Measurements from ENCODE around the gene MT1B.
"Not testable (repeated sequence)": the region's sequence is repeated elsewhere in the genome, so short reads cannot be mapped to it uniquely, and the experiment has no call there.

Gene MT1B

DNA sequence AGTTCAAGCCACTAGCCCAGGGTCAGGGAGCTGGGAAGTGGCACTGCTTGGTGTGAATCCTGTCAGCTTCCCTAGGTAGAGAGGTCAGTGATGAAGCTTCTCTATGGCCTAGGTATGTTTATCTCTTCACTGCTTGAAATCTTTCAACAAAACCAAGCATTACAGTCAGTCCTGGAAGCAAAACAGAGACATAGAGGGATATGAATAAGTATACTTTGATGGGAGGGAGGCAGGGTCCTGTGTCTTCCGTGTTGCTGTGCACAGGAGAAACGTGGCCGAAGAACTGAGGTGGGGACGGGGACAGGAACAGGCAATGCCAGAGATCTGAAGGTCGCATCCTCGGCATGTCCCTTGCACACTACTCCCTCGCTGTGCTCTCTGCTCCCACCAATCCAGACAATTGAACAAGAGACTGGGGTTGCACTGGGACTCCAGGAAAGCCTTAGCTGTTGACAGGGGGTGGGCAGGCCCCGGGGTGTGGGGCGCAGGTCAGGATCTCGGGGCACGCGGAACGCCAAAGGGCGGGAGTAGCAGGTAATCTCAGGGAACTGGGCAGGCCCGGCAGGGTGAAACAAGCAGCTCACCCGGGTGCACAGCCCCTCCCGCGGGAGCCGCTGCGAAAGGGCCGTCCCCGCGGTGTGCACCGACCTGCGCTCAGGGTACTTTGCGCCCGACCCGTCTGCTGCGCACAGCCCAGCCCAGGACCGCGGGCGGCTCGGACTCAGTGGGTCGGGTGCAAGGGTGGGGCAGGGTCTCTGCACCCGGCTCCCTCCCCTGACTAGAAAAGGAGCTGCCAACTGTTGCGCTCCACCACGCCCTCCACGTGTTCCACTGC, 17.5 kb downstream of the MT1B start, which contains the start of gene MT1H:
MT1H (plus strand) TSS at position 810 of the 835 bp plus-strand sequence. CDS start 71 bp downstream, outside the sequence.
- no peak for DNase-seq

DNA sequence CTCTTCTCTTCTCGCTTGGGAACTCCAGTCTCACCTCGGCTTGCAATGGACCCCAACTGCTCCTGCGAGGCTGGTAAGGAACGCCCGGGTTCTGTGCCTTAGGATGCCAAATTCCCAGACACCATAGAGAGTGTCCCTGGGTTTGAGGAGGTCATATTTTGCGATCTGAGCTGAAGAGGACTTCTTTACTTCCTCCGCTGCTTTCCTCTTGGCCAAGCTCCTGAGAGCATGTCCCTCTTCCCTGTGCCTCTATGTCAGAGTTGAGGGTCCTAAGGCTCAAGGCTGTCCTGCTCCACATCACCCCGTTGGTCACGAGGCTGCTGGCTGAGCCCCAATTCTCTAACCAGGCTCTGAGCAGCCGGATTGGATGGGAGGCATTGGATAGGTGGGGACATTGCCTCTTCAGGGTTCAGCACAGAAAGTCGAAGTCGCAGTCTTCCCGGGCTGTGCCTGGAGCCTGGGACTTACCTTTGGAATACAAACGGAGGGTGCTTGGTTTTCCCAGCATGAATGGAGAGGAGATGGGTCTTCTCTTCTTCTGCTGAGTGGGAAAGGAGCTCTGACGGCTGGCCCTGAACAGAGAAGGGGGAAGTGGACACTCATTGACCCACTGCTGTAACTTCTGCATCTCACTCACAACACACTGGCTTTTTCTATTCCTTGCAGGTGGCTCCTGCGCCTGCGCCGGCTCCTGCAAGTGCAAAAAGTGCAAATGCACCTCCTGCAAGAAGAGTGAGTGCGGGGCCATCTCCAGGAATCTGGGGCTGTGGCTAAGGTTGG, 18.3 kb downstream of the MT1B start:
- DNase-seq = no peak

DNA sequence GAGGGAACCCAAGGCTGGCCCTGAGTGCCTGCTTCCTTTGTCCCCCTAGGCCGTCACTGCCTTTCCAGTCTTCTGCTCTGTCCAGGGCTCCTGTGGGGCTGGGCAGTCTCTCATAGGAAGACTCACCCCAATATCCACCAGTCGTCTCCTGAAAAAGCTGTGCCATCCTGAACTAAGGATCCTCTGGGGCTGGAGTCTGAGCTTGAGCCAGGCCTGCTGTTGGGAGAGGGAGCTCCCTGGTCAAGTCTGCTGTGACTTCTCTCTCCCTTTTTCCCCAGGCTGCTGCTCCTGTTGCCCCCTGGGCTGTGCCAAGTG, 18.9 kb downstream of the MT1B start:
- DNase-seq = no peak

DNA sequence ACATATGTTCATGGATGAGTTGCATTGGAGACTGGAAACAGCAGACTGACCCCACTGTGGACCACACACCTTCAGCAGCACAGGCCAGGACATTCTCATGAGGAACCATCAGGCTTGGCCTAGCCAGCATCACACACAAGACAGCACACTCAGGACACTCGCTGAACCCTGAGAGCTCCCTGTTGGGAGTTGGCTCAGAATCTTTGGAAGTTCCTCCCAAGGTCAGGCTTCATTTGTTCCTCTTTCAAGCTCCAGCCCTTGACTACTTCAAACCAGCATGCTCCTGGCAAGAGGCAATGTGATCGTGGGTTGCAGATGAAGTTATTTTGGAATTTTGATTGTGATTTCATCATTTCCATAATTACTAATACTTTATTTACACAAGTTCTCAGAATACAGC, 20.0 kb downstream of the MT1B start:
- DNase-seq = not testable (repeated sequence)

DNA sequence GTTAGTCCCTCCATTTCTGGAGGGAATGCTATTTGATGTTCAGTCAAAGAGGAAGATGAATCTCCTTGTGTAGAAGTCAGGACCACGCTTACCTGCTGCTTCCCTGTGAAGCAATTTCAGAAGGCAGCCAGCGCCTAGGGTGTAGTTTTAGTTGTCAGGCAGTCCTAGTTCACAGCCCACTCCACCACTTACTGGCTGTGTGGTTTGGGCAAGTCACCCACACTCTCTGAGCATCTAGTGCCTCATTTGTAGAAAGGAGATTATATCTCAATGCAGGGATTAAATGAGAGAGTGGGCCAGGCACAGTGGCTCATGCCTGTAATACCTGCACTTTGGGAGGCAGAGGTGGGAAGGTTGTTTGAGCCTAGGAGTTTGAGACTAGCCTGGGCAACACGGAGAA, 20.5 kb downstream of the MT1B start:
- DNase-seq = not testable (repeated sequence)

DNA sequence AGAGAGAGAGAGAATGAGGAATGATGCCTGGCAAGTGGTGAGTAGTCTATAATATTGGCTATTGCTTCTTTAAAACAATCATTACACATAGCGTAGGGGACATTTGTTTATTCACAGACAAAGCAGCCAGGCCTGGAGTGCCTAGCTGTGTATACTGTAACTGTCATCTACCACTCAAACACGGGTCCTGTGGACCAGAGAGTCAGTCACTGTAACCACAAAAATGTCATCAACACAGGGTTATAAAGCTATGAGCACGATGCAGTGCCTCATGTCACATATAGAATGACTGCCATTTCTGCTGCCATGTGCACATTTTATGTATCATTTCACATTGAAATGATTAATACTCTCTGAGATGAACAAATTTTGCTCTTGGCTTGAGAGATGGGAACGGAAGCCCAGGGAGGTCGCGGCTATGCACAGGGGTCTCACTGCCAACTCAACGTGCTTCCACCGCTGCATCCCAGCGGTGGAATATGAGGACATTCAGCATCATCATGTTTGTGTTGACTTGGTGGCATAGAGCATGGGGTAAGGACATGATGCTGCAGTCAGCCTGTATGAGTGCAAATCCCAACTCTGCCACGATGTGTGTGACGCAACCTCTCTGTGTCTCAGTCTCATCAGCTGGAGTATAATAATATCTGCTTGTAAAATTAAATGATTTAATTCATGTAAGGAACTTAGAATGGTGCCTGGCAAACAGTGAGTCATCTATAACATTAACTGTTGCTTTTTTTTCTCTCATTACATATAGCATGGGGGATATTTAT, 21.3 kb downstream of the MT1B start:
- peak; percentile 30 for DNase-seq

DNA sequence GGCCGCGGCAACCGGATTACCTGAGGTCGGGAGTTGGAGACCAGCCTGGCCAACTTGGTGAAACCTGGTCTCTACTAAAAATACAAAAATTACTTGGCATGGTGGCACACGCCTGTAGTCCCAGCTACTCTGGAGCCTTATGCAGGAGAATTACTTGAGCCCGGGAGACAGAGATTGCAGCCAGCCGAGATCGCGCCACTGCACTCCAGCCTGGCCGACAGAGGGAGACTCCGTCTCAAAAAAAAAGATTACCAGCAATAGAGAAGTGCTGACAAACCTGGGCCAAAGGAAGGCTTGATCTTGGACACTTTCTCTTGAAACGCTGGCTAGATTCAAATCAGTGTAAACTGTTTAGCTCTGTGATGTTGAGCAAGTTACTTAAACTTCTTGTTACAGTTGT, 22.2 kb downstream of the MT1B start:
- DNase-seq = no peak

DNA sequence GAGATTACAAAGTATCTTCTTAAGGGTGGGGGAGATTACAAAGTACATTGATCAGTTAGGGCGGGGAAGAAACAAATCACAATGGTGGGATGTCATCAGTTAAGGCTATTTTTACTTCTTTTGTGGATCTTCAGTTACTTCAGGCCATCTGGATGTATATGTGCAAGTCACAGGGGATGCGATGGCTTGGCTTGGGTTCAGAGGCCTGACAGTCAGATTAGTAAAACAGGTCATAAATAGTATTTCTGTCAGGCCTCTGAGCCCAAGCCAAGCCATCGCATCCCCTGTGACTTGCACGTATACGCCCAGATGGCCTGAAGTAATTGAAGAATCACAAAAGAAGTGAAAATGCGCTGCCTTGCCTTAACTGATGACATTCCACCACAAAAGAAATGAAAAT, 22.9 kb downstream of the MT1B start:
- DNase-seq = not testable (repeated sequence)

DNA sequence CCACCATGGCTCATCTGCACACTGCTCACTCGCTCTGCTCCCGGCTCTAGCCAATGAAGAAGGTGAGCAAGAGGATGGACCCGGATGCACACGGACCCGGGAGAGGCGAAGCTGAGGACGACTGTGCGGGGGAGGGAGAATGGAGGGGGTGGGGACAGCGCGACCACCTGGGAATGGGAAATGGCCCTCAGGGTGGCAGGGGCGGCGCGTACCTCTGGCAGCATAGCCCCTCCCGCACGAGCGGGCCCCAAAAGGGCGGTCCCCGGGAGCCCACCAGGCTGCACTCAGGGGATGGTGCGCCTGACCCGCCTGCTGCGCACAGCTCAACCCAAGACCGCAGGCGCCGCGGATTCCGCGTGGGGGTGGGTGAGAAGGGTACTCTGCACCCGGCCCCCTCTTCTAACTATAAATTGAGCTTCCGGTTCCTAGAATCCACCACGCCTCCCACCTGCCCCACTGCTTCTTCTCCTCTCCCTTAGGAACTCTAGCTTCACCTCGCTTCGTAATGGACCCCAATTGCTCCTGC, 24.1 kb downstream of the MT1B start:
- no peak for DNase-seq

DNA sequence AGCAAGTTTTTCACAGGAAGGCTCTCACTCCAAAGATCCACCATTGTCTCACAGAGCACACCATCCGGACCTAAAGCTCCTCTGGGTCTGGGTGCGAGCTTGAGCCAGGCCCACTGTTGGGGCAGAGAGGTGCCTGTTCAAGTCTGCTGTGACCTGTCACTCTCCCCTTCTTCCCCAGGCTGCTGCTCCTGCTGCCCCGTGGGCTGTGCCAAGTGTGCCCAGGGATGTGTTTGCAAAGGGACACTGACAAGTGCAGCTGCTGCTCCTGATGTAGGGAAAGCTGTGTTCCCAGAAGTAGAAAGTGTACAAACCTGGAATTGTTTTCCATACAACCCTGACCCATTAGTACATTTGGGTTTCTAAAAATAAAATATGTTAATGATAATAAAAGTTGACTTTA, 25.8 kb downstream of the MT1B start:
- DNase-seq = no peak

DNA sequence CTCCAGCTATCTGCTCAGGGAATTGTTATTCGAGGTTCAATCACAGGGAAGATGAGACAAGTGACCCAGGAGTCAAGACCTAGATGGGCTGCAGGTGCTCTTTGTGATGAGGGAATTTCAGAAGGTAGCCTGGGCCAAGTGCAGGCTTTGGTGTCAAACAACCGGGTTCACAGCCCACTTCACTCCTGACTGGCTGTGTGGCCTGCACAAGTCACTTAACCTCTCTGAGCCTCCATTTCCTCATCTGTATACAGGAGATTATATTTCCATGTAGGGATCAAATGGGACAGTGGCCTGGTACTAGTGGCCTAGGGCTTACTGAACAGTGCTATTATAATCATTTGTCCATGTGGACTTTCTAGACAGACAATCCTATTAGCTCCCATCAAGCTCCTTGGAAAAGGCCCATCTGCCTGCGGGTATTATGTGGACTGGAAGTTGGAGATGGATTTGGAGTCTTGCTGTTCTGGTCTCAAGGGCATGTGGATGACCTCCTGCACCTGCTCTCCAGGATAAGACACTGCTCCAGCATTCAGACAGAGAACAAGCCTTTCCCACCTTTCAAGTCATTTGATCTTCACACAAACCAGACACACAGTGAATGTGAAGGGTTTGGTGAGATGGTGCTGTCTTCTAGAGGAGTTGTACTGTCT, 27.5 kb downstream of the MT1B start:
- no peak for DNase-seq

DNA sequence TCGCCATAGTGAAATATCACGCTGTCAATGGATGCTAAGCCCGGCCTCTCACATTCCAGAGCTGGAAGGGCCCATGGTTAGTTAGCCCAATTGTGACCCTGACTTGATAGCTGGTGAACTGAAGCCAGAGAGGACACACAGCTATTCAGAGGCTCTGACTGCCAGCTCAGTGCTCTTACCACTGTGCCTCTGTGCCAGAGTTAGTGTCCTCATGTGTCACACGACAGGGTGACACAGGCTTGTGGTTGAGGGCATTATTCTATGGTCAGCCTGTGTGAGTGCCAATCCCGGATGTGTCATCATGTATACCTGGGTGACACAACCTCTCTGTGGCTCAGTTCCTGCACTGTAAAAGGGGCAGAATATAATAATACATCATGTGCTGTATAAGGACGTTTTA, 28.1 kb downstream of the MT1B start:
- no peak for DNase-seq

DNA sequence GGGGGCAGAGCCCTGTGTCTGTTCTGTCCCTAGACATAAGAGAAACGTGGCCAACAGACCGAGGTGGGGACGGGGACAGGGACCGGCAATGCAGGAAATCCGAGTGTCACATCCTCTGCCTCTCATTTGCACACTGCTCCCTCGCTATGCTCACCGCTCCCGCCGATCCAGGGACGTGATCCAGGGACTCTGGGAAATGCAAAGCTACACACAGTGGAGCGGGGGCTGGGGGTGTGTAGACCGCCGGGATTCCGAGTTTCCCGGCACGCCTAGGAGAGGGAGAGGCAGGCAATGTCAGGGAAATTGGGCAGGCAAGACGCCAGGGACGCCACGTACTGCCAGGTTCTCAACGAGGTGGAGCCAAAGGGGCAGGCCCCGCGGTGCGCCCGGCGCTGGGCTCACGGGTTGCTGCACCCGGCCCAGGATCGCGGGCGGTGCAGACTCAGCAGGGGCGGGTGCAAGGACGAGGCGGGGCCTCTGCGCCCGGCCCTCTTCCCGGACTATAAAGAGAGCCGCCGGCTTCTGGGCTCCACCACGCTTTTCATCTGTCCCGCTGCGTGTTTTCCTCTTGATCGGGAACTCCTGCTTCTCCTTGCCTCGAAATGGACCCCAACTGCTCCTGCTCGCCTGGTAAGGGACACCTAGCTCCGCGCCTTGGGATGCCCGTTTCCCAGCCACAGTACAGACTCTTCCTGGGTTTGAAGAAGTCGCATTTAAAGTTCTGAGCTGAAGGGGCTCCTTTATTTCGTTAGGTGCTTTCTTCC, 30.4 kb downstream of the MT1B start, which contains the start of gene MT1X:
MT1X (plus strand) TSS at position 532 of the 764 bp plus-strand sequence; CDS start at position 603, 71 bp downstream.
- peak; percentile 55 for DNase-seq

DNA sequence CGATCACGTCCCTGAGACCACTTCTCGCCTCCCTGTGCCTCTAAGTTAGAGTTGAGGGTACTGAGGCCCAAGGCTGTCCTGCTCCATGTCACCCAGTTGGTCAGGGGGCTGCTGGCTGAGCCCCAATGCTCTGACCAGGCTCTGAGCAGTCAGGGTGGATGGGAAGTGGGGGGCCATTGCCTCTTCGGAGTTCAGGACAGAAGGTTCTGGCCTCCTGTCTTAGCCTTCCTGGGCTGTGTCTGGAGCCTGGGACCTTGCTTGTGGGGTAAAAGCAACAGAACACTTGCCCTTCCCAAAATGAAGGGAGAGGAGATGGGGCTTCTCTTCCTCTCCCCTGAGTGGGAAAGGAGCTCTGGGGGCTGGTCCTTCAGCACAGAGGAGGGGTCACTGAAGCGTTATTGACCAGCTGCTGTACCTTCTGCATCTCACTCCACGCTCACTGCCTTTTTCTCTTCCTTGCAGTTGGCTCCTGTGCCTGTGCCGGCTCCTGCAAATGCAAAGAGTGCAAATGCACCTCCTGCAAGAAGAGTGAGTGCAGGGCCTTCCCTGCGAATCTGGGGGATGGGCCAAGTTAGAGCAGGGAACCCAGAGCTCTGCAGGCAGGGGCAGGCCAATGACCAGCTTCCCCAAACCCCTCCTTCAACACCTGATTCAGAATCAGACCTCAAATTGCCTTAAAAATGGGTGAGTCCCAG, 31.2 kb downstream of the MT1B start:
- DNase-seq = no peak

DNA sequence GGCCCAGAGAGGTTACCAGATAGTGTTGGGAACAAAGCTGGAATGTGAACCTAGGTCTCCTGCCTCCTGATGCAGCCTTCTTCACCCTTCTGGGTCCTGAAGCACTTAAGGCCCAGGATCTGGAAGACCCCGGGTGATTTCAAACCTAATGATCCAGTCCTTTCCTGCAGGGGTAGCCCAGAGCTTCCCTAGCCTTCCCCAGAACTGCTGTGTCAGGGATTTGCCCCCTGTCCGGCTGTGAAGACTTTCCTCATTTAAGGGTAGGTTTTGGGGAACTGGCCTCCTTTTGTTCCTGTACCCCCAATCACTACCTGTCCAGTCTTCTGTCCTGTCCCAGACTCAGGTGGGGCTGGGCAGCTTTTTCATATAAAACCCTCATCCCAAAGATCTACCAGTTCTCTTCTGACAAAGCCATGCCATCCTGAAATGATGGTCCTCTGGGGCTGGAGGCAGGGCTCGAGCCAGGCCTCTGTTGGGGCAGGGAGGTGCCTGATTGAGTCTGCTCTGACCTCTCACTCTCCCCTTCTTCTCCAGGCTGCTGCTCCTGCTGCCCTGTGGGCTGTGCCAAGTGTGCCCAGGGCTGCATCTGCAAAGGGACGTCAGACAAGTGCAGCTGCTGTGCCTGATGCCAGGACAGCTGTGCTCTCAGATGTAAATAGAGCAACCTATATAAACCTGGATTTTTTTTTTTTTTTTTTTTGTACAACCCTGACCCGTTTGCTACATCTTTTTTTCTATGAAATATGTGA, 31.9 kb downstream of the MT1B start:
- DNase-seq = no peak

DNA sequence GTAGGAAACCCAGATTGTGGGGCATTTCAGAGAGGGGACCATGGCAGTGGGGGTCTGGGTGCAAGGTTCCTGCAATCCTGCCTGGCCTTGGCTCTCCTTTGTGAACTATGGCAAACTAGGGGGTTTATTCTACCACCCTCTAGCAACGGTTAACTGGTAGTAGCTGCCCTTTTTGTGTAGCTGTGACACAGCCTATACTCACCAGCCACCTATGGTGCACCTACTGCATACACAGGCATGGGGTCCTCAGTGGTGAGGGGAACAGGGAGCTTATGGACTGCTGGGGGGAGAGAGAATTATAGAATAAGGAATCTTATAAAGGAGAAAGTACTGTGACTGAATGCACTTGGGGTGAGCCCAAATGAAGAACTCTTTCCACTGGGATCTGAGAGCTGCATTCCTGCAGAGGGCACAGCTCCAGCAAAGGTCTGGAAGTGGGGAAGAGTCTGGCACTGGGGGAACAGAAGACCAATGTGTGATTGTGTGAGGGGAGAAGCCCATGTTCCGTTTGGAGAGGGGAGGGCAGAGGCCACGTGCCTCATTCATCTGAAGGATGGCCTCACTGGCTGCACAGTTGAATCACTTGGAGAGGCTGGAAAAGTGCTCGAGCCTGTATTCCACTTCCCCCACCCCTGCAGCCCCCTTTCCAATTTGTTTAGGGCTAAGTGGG, 32.7 kb downstream of the MT1B start:
- no peak for DNase-seq

DNA sequence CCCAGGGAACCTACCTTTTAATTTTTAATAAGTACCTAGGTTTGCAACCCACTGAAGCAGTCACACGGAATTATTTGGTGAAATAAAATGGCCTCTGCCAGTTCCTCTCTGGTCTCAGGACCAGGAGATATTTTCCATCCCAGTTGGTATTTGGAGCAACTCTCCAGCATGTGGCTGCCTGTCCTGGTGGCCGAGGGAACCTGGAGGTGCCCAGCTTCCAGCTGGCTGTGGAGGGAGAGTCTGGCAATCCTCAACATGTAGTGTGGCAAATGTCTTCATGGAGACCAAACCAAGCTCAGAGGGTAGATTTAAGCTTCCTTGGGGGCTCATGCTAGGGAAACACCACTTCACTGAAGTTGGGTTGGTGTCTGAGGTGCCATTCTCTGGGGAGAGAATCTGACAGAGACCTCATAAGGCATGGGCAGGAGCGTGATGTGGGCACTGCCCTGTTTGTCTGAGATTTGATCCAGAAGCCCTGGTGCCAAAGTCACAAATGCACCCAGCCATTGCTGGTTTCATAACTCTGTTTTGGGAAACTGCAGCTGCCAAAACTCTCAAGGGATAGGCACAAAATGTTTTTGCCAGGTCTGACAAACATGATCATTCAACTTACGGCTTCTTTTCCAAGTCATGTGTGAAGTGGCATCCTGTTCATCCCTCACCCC, 33.4 kb downstream of the MT1B start:
- DNase-seq = no peak

DNA sequence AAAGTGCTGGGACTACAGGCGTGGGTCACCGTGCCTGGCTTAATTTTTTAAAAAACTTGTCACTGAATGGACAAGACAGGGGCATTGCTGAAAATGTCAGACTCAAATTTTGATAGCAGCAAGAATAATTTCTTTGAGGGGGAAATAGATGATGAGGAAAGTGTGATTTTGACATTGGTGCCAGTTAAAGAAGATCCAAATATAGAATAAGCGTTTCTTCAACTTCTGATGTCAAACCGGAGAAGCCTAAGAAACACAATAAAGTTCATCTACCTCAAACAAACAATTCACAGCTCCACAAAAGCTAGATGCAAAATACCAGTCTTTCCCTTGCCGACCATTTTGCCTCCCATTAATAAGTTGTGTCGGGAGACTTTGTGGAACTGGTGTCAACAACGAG, 35.1 kb downstream of the MT1B start:
- no peak for DNase-seq

DNA sequence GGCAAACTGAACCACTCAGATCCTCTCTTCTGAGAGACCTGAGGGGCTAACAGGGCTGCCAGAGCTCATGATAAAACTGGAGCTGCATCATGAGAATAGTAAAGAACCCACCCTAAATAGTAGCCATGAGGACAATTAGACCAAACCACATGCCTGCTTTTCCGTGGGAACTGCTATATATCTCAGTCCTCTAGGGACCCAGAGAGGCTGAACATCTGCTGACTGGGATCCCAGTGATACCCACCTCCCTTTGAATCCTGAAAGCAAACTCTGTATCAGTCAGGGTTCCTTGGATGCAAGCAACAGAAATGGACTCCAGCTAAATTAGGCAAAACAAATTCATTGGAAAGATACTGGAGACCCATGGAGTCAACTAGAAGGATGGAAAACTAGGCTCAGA, 37.1 kb downstream of the MT1B start:
- no peak for DNase-seq

Measured in NCI-H2029 treated with DMSO at 0.1 percent for 48 hours (cell line).